ENCODE data around the gene BEST1. TPM values are rescaled to one million over a fixed set of nuclear protein-coding genes. Genes with fewer than 3 reads are reported as not detected.
A peak's percentile ranks its signal among the peaks of the same experiment; 100 is the strongest.

Gene BEST1
- total RNA-seq, 1 experiment from 2014 or later: 0.17 TPM

DNA sequence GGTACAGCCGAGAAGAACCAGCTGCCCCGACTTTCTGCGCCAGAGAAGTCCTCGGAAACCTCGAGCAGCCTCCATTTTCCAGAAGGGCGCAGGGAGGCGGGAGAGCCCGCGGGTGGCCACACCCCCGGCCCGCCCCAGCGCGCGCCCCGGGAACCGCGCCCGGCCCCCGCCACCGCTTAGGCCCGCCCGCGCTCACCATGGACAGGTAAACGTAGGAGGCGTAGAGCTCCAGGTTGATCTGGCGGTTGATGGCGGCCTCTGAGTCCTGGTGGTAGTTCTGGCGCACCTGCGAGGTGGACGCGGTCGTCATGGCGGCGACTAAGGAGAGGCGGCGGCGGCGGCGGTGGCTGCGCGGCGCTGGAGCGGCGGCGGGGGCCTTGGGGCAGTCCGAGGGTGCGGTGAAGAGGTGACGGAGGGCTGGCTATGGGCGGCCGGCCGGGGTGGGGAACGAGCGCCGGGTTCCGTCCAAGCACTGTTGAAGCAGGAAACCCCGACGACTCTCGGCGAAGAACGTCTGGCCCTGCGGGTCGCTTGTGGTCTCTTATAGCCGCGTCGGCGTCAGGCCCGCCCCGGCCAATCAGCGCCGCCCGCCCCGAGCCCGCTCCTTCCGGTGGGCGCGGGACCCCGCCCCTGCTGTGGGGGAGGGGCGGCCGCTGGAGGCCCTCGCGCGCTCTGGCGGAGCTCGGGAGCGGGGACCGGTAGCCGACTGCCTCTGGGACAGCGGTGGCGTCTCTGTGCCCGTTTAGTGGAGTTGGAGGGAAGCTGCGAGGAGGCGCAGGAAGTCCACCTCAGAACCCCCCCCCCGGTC is 17.2 kb downstream of the BEST1 start, which contains the start of gene FTH1 (continued):
- TF ChIP-seq STAT6 (CRISPR knock-in tag; conservative IDR thresholded peaks at IDR 0.05; ENCODE audit: low read depth): no peak
- TF ChIP-seq, protein P1, sequence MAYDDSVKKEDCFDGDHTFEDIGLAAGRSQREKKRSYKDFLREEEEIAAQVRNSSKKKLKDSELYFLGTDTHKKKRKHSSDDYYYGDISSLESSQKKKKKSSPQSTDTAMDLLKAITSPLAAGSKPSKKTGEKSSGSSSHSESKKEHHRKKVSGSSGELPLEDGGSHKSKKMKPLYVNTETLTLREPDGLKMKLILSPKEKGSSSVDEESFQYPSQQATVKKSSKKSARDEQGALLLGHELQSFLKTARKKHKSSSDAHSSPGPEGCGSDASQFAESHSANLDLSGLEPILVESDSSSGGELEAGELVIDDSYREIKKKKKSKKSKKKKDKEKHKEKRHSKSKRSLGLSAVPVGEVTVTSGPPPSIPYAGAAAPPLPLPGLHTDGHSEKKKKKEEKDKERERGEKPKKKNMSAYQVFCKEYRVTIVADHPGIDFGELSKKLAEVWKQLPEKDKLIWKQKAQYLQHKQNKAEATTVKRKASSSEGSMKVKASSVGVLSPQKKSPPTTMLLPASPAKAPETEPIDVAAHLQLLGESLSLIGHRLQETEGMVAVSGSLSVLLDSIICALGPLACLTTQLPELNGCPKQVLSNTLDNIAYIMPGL (CRISPR knock-in tag; IDR thresholded peaks at IDR 0.05): peak; percentile 80; the same call in 1 of the 2 replicates
- no peak for TF ChIP-seq ZNF416 (CRISPR knock-in tag; IDR thresholded peaks at IDR 0.05)
- TF ChIP-seq NFYB (CRISPR knock-in tag; conservative IDR thresholded peaks at IDR 0.05; ENCODE audit: low read depth): peak; percentile 66
- TF ChIP-seq, protein P2, sequence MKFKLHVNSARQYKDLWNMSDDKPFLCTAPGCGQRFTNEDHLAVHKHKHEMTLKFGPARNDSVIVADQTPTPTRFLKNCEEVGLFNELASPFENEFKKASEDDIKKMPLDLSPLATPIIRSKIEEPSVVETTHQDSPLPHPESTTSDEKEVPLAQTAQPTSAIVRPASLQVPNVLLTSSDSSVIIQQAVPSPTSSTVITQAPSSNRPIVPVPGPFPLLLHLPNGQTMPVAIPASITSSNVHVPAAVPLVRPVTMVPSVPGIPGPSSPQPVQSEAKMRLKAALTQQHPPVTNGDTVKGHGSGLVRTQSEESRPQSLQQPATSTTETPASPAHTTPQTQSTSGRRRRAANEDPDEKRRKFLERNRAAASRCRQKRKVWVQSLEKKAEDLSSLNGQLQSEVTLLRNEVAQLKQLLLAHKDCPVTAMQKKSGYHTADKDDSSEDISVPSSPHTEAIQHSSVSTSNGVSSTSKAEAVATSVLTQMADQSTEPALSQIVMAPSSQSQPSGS (CRISPR knock-in tag; IDR thresholded peaks at IDR 0.05; ENCODE audit: borderline replicate concordance, low read depth): no peak
- no peak for TF ChIP-seq ZMAT4 (CRISPR knock-in tag; IDR thresholded peaks at IDR 0.05)
- TF ChIP-seq PREB (CRISPR knock-in tag; IDR thresholded peaks at IDR 0.05; ENCODE audit: borderline replicate concordance): no peak
- TF ChIP-seq EMX1 (CRISPR knock-in tag; IDR thresholded peaks at IDR 0.05): no peak
- TF ChIP-seq SOX15 (CRISPR knock-in tag; IDR thresholded peaks at IDR 0.05): no peak
- no peak for TF ChIP-seq GTF2I (CRISPR knock-in tag; conservative IDR thresholded peaks at IDR 0.05)
- TF ChIP-seq TEAD1 (CRISPR knock-in tag; IDR thresholded peaks at IDR 0.05): peak; percentile 94
- no peak for TF ChIP-seq CREB1 (CRISPR knock-in tag; IDR thresholded peaks at IDR 0.05)
- TF ChIP-seq, protein P3, sequence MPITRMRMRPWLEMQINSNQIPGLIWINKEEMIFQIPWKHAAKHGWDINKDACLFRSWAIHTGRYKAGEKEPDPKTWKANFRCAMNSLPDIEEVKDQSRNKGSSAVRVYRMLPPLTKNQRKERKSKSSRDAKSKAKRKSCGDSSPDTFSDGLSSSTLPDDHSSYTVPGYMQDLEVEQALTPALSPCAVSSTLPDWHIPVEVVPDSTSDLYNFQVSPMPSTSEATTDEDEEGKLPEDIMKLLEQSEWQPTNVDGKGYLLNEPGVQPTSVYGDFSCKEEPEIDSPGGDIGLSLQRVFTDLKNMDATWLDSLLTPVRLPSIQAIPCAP (CRISPR knock-in tag; IDR thresholded peaks at IDR 0.05): 0 out of 2 replicates have a peak, but pooled peaks have one; percentile 55
- TF ChIP-seq ZNF138 (CRISPR knock-in tag; conservative IDR thresholded peaks at IDR 0.05): no peak
- TF ChIP-seq ETV6 (CRISPR knock-in tag; IDR thresholded peaks at IDR 0.05): peak; percentile 76; the same call in 1 of the 2 replicates
- TF ChIP-seq OVOL2 (CRISPR knock-in tag; IDR thresholded peaks at IDR 0.05; ENCODE audit: borderline replicate concordance): no peak
- TF ChIP-seq, protein P4, sequence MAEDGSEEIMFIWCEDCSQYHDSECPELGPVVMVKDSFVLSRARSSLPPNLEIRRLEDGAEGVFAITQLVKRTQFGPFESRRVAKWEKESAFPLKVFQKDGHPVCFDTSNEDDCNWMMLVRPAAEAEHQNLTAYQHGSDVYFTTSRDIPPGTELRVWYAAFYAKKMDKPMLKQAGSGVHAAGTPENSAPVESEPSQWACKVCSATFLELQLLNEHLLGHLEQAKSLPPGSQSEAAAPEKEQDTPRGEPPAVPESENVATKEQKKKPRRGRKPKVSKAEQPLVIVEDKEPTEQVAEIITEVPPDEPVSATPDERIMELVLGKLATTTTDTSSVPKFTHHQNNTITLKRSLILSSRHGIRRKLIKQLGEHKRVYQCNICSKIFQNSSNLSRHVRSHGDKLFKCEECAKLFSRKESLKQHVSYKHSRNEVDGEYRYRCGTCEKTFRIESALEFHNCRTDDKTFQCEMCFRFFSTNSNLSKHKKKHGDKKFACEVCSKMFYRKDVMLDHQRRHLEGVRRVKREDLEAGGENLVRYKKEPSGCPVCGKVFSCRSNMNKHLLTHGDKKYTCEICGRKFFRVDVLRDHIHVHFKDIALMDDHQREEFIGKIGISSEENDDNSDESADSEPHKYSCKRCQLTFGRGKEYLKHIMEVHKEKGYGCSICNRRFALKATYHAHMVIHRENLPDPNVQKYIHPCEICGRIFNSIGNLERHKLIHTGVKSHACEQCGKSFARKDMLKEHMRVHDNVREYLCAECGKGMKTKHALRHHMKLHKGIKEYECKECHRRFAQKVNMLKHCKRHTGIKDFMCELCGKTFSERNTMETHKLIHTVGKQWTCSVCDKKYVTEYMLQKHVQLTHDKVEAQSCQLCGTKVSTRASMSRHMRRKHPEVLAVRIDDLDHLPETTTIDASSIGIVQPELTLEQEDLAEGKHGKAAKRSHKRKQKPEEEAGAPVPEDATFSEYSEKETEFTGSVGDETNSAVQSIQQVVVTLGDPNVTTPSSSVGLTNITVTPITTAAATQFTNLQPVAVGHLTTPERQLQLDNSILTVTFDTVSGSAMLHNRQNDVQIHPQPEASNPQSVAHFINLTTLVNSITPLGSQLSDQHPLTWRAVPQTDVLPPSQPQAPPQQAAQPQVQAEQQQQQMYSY (CRISPR knock-in tag; IDR thresholded peaks at IDR 0.05): no peak
- no peak for TF ChIP-seq ESRRA (CRISPR knock-in tag; IDR thresholded peaks at IDR 0.05; ENCODE audit: borderline replicate concordance)
- TF ChIP-seq ZNF425 (CRISPR knock-in tag; conservative IDR thresholded peaks at IDR 0.05): no peak
- TF ChIP-seq ZNF281 (CRISPR knock-in tag; IDR thresholded peaks at IDR 0.05): peak; percentile 88

All from WTC11 (cell line).